Activated CD4-positive, alpha-beta T cell treated with anti-CD3 and anti-CD28 coated beads, Interleukin-2, amount 50 U/mL, for 4 hours (primary cell): ENCODE results near the gene PITX3.
A peak's percentile ranks its signal among the peaks of the same experiment; 100 is the strongest.
"Not testable (repeated sequence)": the region's sequence is repeated elsewhere in the genome, so short reads cannot be mapped to it uniquely, and the experiment has no call there.

Experiments used
- DNase-seq, 2 experiments: peaks; one replicate each; pipeline ENCODE4 v3.0.0-alpha.2; 2020

Gene PITX3

GRCh38 chr10:102254426-102254825 lies 13.1 kb upstream of the PITX3 start:
- no peak for DNase-seq

- DNase-seq, result not testable (repeated sequence)
Observed at GRCh38 chr10:102252508-102252907, 11.2 kb upstream of the PITX3 start.

GRCh38 chr10:102247734-102248133 lies 6.4 kb upstream of the PITX3 start:
- DNase-seq, result no peak

GRCh38 chr10:102246261-102246660 lies 4.9 kb upstream of the PITX3 start:
- DNase-seq, result no peak

- no peak for DNase-seq
Observed at GRCh38 chr10:102245932-102246251, 4.6 kb upstream of the PITX3 start.

GRCh38 chr10:102245082-102245931 lies 4.0 kb upstream of the PITX3 start, which contains the start of gene GBF1:
Gene GBF1 (plus strand): TSS chr10:102245532. CDS start chr10:102258939, 13,407 bp downstream.
- DNase-seq, result peak; percentile 81 to 83

- no peak for DNase-seq
Observed at GRCh38 chr10:102243309-102243708, 2.0 kb upstream of the PITX3 start.

GRCh38 chr10:102242118-102242485 lies 790 bp upstream of the PITX3 start:
- no peak for DNase-seq

GRCh38 chr10:102241032-102241443 lies 274 bp downstream of the PITX3 start:
- DNase-seq, result no peak

- no peak for DNase-seq
Observed at GRCh38 chr10:102240467-102241031, 763 bp downstream of the PITX3 start.

- DNase-seq, result no peak
Observed at GRCh38 chr10:102237711-102238252, 3.5 kb downstream of the PITX3 start.

- no peak for DNase-seq
Observed at GRCh38 chr10:102236006-102236405, 5.3 kb downstream of the PITX3 start.

GRCh38 chr10:102235598-102235920 lies 5.8 kb downstream of the PITX3 start:
- DNase-seq, result no peak

GRCh38 chr10:102234888-102235597 lies 6.3 kb downstream of the PITX3 start:
- DNase-seq, result no peak

- no peak for DNase-seq
Observed at GRCh38 chr10:102233997-102234396, 7.3 kb downstream of the PITX3 start.

- DNase-seq, result peak; percentile 56 to 61
Observed at GRCh38 chr10:102231357-102232318, 9.7 kb downstream of the PITX3 start.

GRCh38 chr10:102230861-102231356 lies 10.4 kb downstream of the PITX3 start:
- peak; percentile 15 to 32 for DNase-seq

GRCh38 chr10:102230264-102230860 lies 10.9 kb downstream of the PITX3 start:
- DNase-seq, result peak in 1 of 2 experiments; percentile 7

GRCh38 chr10:102229810-102230263 lies 11.5 kb downstream of the PITX3 start:
- DNase-seq, result peak; percentile 84 to 85

- DNase-seq, result no peak
Observed at GRCh38 chr10:102227050-102227449, 14.3 kb downstream of the PITX3 start.

GRCh38 chr10:102226542-102226870 lies 14.8 kb downstream of the PITX3 start:
- no peak for DNase-seq
